HG03575 (cell line): ENCODE measurements around the gene TEX264.
"Not testable (repeated sequence)": the region's sequence is repeated elsewhere in the genome, so short reads cannot be mapped to it uniquely, and the experiment has no call there.

ENCODE experiments used
- ATAC-seq: cut with Tn5 transposase; IDR thresholded peaks from one replicate; pipeline ENCODE4 v1.9.1; 2021; ENCODE audit not compliant: unreplicated experiment, insufficient number of reproducible peaks, low FRiP score; ENCODE audit errors: extremely low read depth

The TEX264 gene

DNA sequence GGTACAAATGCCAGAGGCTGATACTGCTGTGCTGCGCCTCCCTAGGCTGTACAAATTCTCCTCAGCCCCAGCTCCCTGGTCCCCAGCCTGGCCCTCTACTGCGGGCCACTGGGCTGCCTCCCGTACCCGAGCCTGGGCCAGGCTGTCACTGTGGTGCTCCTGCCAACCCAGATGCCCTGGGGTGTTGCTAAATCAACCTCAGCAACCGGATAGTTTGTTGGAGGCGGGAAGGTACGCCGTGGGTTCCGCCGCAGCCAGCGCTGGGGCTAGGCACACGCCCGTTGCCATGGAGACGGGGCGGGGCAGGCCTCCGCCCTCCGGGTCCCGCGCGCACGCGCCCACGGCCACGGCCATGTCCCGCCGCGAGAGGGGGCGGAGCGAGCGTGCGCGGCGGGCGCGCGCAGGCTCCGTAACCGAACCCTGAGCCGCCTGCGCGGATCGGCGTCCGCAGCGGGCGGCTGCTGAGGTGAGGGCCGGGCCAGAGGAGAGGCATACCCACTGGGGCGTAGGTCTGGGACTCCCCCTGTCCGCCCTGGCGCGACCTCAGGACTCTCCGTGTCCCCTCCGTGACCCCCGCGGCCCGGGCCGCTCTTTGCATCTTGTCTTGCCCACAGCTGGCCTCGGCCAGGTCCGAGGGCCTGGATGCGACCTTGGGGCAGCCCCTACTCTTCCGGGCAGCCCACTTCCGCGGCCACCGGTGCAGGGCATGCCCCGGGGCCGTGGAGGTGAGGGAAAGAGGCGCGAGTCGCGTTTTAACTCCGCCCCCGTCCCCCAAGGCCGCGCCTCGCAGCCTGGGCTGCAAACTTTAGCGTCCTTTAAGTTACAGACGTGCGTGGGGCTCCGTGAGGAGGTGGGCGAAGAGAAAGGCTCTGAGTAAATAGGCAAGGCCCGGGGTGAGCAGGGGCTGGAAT lies at the start of gene TEX264:
TEX264 (plus strand) TSS at position 430 of the 911 bp plus-strand sequence. CDS start 3,053 bp downstream, outside the sequence.
- no peak for ATAC-seq

DNA sequence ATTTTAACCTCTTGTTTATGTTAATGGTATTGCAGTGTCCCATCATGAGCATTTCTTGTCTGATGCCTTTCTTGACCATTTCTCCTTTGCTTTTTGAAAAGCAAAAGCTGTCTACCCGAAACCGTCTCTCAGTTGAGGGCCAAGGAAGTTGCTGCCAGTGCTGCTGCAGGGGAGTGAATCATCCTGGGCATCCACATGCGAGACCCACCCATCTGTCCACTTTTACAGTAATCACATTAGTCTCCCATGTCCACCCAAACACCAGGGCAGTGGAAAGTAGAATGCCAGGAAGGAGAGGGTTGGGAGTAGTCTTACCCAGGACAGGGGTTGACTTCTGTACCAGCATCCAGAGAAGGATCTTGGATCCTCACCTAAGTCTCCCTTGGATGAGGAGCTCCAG lies 48.6 kb upstream of the TEX264 start:
- no peak for ATAC-seq

DNA sequence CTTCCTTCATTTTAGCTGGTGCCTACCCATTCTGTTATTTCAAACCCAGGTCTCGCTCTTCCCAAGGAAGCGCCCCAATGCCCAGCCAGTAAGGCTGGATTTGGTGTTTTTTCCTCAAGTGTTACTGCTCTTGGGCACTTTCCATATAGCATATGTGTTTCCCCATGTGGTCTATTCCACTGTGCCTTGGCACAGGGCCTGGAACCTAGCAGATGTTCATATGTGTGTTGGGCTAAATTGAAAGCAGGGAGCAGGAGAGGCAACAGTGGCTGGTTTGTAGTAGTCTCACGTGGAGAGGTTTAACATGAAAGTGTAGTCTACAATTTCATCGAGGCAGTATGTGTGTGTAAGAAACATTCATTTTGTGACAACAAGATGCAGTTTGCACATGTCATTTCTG lies 48.2 kb upstream of the TEX264 start:
- no peak for ATAC-seq

- no peak for ATAC-seq
Observed at GRCh38 chr3:51630513-51630912, 40.5 kb upstream of the TEX264 start.

DNA sequence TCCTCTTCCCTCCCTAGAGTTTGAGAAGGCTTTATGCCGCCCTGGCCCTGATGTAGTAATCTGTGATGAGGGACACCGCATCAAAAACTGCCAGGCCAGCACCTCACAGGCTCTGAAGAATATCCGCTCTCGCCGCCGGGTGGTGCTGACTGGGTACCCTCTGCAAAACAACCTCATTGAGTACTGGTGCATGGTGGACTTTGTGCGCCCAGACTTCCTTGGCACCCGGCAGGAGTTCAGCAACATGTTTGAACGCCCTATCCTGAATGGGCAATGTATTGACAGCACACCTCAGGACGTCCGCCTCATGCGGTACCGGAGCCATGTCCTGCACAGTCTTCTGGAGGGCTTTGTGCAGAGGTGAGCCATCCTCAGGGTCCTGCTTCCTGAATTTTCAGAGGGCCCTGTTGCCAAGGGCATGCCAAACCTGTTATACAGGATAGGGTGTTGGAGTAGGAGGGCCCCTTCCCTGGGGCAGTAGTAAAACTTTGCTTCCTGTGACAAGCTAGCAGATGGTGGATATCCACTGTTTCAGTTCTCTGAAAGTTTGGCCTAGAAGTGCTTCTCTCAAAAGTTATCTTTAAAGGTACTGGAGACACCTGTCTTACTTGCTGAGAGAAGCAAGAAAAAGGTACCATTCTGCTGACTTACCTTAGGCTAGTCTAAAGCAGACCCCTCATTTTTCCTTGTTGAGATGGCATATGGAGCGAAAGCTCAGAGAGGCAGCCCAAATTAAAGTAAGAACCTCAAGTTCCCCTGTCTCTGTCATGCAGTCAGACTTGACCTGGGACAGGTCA lies 33.7 kb upstream of the TEX264 start:
- no peak for ATAC-seq

DNA sequence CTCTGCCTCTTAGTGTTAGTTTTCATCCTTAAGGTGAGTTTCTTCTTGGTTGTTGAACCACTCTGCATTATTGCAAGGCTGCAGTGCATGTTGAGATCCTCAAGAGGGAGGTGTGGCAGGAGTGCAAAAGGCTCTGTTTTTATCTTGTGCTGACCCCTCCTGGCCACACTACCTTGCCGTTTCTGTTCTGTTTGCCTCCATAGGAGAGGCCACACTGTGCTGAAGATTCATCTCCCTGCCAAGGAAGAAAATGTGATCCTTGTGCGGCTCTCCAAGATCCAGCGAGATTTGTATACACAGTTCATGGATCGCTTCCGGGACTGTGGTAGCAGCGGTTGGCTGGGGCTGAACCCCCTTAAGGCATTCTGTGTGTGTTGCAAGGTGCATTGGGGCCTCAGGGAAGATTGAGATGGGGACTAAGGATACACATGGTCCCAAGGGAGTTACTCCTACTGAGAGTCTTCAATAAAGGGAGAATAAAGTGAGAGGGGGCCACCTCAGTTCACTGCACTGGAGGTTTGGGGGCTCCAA lies 33.0 kb upstream of the TEX264 start:
- no peak for ATAC-seq

- ATAC-seq = no peak
Observed at GRCh38 chr3:51642462-51642861, 28.6 kb upstream of the TEX264 start.

GRCh38 chr3:51646091-51646490 lies 25.0 kb upstream of the TEX264 start:
- no peak for ATAC-seq

GRCh38 chr3:51652103-51652502 lies 18.9 kb upstream of the TEX264 start:
- not testable (repeated sequence) for ATAC-seq

GRCh38 chr3:51653409-51653808 lies 17.6 kb upstream of the TEX264 start:
- not testable (repeated sequence) for ATAC-seq

- no peak for ATAC-seq
Observed at GRCh38 chr3:51657234-51657633, 13.8 kb upstream of the TEX264 start.

DNA sequence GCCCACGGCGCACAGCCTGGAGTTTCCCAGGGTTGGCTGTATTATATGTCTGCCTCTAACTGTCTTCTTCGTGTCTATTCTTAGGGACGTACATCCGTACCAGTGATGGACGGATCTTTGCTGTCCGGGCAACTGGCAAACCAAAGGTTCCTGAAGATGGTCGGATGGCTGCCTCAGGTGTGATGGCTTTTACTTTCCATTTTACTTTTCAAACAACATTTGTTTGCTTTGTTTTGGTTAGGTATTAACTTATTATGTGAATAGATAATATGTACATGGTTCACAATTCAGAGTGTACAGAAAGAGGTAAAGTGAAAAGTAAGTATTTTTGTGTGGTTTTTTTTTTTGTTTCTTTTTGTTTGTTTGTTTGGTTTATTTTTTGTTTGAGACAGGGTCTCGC lies 11.1 kb upstream of the TEX264 start:
- ATAC-seq = no peak

DNA sequence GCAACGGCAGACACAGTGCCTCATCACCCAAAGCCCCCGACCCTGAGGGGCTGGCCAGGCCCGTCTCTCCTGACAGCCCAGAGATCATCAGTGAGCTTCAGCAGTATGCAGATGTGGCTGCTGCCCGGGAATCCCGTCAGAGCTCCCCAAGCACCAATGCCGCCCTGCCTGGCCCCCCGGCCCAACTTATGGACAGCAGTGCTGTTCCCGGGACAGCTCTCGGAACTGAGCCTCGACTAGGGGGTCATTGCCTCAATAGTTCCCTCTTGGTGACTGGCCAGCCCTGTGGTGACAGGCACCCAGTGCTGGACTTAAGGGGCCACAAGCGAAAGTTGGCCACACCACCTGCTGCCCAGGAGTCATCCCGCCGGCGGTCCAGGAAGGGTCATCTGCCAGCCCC lies 8.6 kb upstream of the TEX264 start:
- ATAC-seq = no peak

GRCh38 chr3:51668756-51669155 lies 2.3 kb upstream of the TEX264 start:
- ATAC-seq = no peak

GRCh38 chr3:51669241-51670052 lies 1.6 kb upstream of the TEX264 start:
- no peak for ATAC-seq

- no peak for ATAC-seq
Observed at GRCh38 chr3:51670053-51670822, 814 bp upstream of the TEX264 start.

GRCh38 chr3:51671734-51672475 lies 853 bp downstream of the TEX264 start:
- ATAC-seq = no peak
